ENCODE data around the gene LDHB.

DNA sequence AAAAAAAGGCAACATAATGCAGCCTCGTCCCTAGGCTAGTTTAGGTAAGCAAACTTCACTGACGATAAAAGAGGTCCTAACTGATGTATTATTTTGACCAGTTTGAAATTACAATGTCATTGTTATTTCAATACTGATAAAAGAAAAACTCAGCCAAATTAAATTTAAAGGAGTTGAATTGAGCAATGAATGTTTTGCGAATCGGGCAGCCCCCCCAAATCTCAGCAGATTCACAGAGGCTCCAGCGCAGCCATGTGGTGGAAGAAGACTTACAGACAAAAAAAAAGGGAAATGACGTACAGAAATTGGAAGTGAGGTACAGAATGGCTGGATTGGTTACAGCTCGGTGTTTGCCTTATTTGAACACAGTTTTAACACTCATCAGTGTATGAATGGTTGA lies 8.2 kb upstream of the LDHB start:
- TF ChIP-seq POLR2A (IDR thresholded peaks at IDR 0.05) (no peak), CTCF (IDR thresholded peaks at IDR 0.05) (no peak), POLR2AphosphoS5 (IDR thresholded peaks at IDR 0.05) (no peak), EP300 (IDR thresholded peaks at IDR 0.05) (no peak)

Data from gastroesophageal sphincter (tissue), 3 donors.